Neural cell (in vitro differentiated cells): ENCODE results near the gene ME3. TPM values are rescaled to one million over a fixed set of nuclear protein-coding genes. Genes with fewer than 3 reads are reported as not detected.

Experiments used
- H2AFZ ChIP-seq: fragments of 200-600, 300-800 bp; sonication (generic), shearing (Covaris generic); 2 replicates; pipeline ENCODE4 v1.6.0; 2014; ENCODE audit warnings: low read depth, mild to moderate bottlenecking, antibody characterized with exemption, low read length, moderate library complexity
- H3F3A ChIP-seq: fragments of 200-600 bp; shearing (Covaris generic); 2 replicates; pipeline ENCODE4 v1.6.1; 2016; ENCODE audit warnings: mild to moderate bottlenecking, moderate library complexity, mixed read lengths, antibody characterized with exemption, low read length; ENCODE audit not compliant: insufficient read depth, poor library complexity, severe bottlenecking
- H3K27ac ChIP-seq: fragments of 200-600, 300-800 bp; sonication (generic), shearing (Covaris generic); 2 replicates; pipeline ENCODE4 v1.5.1; 2014; ENCODE audit warnings: mild to moderate bottlenecking, low read length, moderate library complexity
- H3K27me3 ChIP-seq: fragments of 300-800, 200-600 bp; sonication (generic), shearing (Covaris generic); 2 replicates; pipeline ENCODE4 v1.6.0; 2014; ENCODE audit warnings: mild to moderate bottlenecking, low read depth, low read length, moderate library complexity; ENCODE audit not compliant: insufficient read depth
- H3K36me3 ChIP-seq: fragments of 300-800, 200-600 bp; sonication (generic), shearing (Covaris generic); 2 replicates; pipeline ENCODE4 v1.5.1; 2014; ENCODE audit warnings: mild to moderate bottlenecking, antibody characterized with exemption, low read length, moderate library complexity; ENCODE audit not compliant: insufficient read depth
- H3K4me2 ChIP-seq: fragments of 300-800, 200-600 bp; sonication (generic), shearing (Covaris generic); 2 replicates; pipeline ENCODE4 v1.6.0; 2014; ENCODE audit warnings: mild to moderate bottlenecking, low read length
- H3K4me3 ChIP-seq: fragments of 300-800, 200-600 bp; sonication (generic), shearing (Covaris generic); 2 replicates; pipeline ENCODE4 v1.5.1; 2014; ENCODE audit warnings: mild to moderate bottlenecking, low read length, moderate library complexity
- H3K79me2 ChIP-seq: fragments of 200-600 bp; shearing (Covaris generic); replicated peaks from 2 replicates; pipeline ENCODE4 v1.6.0; 2014; ENCODE audit warnings: mild to moderate bottlenecking, low read length, moderate library complexity; ENCODE audit not compliant: insufficient read depth
- H3K9ac ChIP-seq: fragments of 300-800, 200-600 bp; sonication (generic), shearing (Covaris generic); 2 replicates; pipeline ENCODE4 v1.6.1; 2016; ENCODE audit warnings: mild to moderate bottlenecking, low read length, mixed read lengths
- H3K9me2 ChIP-seq: fragments of 200-600 bp; shearing (Covaris generic); 2 replicates; pipeline ENCODE4 v1.6.1; 2016; ENCODE audit warnings: mild to moderate bottlenecking, low read length, mixed read lengths; ENCODE audit not compliant: insufficient read depth
- H3K9me3 ChIP-seq: fragments of 200-600, 300-800 bp; sonication (generic), shearing (Covaris generic); 2 replicates; pipeline ENCODE4 v1.6.1; 2016; ENCODE audit warnings: mild to moderate bottlenecking, mixed run types, low read length, moderate library complexity, mixed read lengths
- H4K20me1 ChIP-seq: fragments of 200-600 bp; shearing (Covaris generic); 2 replicates; pipeline ENCODE4 v1.6.1; 2016; ENCODE audit warnings: mild to moderate bottlenecking, mixed run types; ENCODE audit not compliant: insufficient read depth
- CTCF ChIP-seq: fragments of 450-650 bp; IDR thresholded peaks from 2 replicates; pipeline ENCODE4 v1.5.1; 2014; ENCODE audit warnings: antibody characterized with exemption, mild to moderate bottlenecking, moderate library complexity; ENCODE audit not compliant: poor library complexity, severe bottlenecking
- EP300 ChIP-seq: fragments of 450-650 bp; conservative IDR thresholded peaks from 2 replicates; pipeline ENCODE4 v1.6.1; 2014; ENCODE audit warnings: antibody characterized with exemption, mild to moderate bottlenecking, moderate library complexity; ENCODE audit not compliant: poor library complexity, severe bottlenecking
- EZH2 ChIP-seq: fragments of 200-600, 300-800 bp; shearing (Covaris generic), sonication (generic); IDR thresholded peaks from 2 replicates; pipeline ENCODE4 v1.6.1; 2014; ENCODE audit warnings: antibody characterized with exemption, low read length, borderline replicate concordance, mild to moderate bottlenecking; ENCODE audit not compliant: insufficient read depth, poor library complexity, severe bottlenecking
- MXI1 ChIP-seq: fragments of 450-650 bp; conservative IDR thresholded peaks from 2 replicates; pipeline ENCODE4 v1.6.1; 2014; ENCODE audit warnings: antibody characterized with exemption, mild to moderate bottlenecking; ENCODE audit not compliant: poor library complexity, severe bottlenecking
- POLR2AphosphoS5 ChIP-seq: IDR thresholded peaks from 2 replicates; pipeline ENCODE4 v1.6.1; 2012
- RAD21 ChIP-seq: fragments of 450-650 bp; conservative IDR thresholded peaks from 2 replicates; pipeline ENCODE4 v1.6.1; 2014; ENCODE audit warnings: antibody characterized with exemption, mild to moderate bottlenecking, moderate library complexity
- SMC3 ChIP-seq: fragments of 450-650 bp; conservative IDR thresholded peaks from 2 replicates; pipeline ENCODE4 v1.6.1; 2014; ENCODE audit warnings: antibody characterized with exemption, mild to moderate bottlenecking, moderate library complexity; ENCODE audit not compliant: poor library complexity
- TAF1 ChIP-seq: IDR thresholded peaks from 2 replicates; pipeline ENCODE4 v1.6.1; 2012; ENCODE audit warnings: low read depth
- polyA plus RNA-seq: library from polyadenylated mRNA; depleted of rRNA; stranded (reverse); fragments of >200 nt; gene quantifications from 2 replicates; pipeline ENCODE4 v1.2.3, GENCODE V29; 2014
- TF ChIP-seq, protein P1 (sequence below): IDR thresholded peaks from 2 replicates; pipeline ENCODE4 v1.6.1; 2012; ENCODE audit warnings: borderline replicate concordance

ME3 gene
- polyA plus RNA-seq, 1 donor from 2014 or later: 2.1 TPM

- no peaks in the 10 kb centered on the region for H3K9me2 ChIP-seq
- H3K27ac ChIP-seq: no peak overlapping the region
- H3K9me3 ChIP-seq: no peaks in the 10 kb centered on the region
- H3K79me2 ChIP-seq: no peaks in the 10 kb centered on the region
- H3K4me3 ChIP-seq: no peak overlapping the region
- no peaks in the 10 kb centered on the region for H3K36me3 ChIP-seq
- H3F3A ChIP-seq: no peaks in the 10 kb centered on the region
- H3K9ac ChIP-seq: no peak overlapping the region
- no peaks in the 10 kb centered on the region for H4K20me1 ChIP-seq
- no peak overlapping the region for H3K4me2 ChIP-seq
- TF ChIP-seq EZH2 (no peak), EP300 (no peak), CTCF (no peak), MXI1 (no peak)
- no peaks in the 10 kb centered on the region for H3K27me3 ChIP-seq
- H2AFZ ChIP-seq: no peak overlapping the region
These were observed 23.6 kb upstream of the ME3 start for GRCh38 chr11:86696004-86696403.

- no peak overlapping the region for H3K4me2 ChIP-seq
- H3K79me2 ChIP-seq: no peaks in the 10 kb centered on the region
These were observed 23.0 kb upstream of the ME3 start for GRCh38 chr11:86695373-86695772.

DNA sequence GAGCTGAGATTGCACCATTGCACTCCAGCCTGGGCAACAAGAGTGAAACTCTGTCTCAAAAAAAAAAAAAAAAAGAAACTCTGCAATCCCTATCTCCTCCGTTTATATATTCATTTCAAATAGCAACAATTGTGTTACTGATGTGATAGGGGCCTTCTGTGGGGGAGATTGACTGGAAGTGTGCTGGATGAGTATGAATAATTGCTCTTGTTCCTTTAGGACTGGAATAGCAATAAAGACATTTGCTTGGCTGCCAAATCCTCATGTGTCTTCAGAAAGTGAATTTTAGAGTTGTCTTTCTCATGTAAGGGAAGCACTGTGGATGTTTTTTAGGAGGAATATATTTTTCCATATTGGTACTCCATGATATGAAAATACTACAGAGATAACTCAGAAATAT lies 21.1 kb upstream of the ME3 start:
- Histone ChIP-seq H3K79me2 (no peaks in the 10 kb centered on the region), H3K9ac (no peak overlapping the region), H2AFZ (no peak overlapping the region), H3F3A (no peaks in the 10 kb centered on the region), H3K4me3 (no peak overlapping the region), H3K4me2 (no peak overlapping the region), H3K36me3 (no peaks in the 10 kb centered on the region), H4K20me1 (no peaks in the 10 kb centered on the region), H3K27me3 (no peaks in the 10 kb centered on the region), H3K27ac (no peak overlapping the region), H3K9me3 (no peaks in the 10 kb centered on the region), H3K9me2 (no peaks in the 10 kb centered on the region)
- TF ChIP-seq RAD21: no peak
- TF ChIP-seq EP300: no peak
- no peak for TF ChIP-seq MXI1
- TF ChIP-seq, protein P1, sequence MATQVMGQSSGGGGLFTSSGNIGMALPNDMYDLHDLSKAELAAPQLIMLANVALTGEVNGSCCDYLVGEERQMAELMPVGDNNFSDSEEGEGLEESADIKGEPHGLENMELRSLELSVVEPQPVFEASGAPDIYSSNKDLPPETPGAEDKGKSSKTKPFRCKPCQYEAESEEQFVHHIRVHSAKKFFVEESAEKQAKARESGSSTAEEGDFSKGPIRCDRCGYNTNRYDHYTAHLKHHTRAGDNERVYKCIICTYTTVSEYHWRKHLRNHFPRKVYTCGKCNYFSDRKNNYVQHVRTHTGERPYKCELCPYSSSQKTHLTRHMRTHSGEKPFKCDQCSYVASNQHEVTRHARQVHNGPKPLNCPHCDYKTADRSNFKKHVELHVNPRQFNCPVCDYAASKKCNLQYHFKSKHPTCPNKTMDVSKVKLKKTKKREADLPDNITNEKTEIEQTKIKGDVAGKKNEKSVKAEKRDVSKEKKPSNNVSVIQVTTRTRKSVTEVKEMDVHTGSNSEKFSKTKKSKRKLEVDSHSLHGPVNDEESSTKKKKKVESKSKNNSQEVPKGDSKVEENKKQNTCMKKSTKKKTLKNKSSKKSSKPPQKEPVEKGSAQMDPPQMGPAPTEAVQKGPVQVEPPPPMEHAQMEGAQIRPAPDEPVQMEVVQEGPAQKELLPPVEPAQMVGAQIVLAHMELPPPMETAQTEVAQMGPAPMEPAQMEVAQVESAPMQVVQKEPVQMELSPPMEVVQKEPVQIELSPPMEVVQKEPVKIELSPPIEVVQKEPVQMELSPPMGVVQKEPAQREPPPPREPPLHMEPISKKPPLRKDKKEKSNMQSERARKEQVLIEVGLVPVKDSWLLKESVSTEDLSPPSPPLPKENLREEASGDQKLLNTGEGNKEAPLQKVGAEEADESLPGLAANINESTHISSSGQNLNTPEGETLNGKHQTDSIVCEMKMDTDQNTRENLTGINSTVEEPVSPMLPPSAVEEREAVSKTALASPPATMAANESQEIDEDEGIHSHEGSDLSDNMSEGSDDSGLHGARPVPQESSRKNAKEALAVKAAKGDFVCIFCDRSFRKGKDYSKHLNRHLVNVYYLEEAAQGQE: no peak
- no peak for TF ChIP-seq EZH2
- TF ChIP-seq CTCF: no peak
- TF ChIP-seq TAF1: no peak
- TF ChIP-seq POLR2AphosphoS5: no peak
- no peak for TF ChIP-seq SMC3

More at GRCh38 chr11:86695373-86695772, 23.0 kb upstream of the ME3 start:
- no peak overlapping the region for H3K9ac ChIP-seq
- H3K27me3 ChIP-seq: no peaks in the 10 kb centered on the region
- TF ChIP-seq RAD21 (no peak), SMC3 (no peak), EZH2 (no peak)
- H3K9me2 ChIP-seq: no peaks in the 10 kb centered on the region
- H3K27ac ChIP-seq: no peak overlapping the region
- H3F3A ChIP-seq: no peaks in the 10 kb centered on the region
- no peaks in the 10 kb centered on the region for H3K36me3 ChIP-seq
- H4K20me1 ChIP-seq: no peaks in the 10 kb centered on the region
- H3K9me3 ChIP-seq: no peaks in the 10 kb centered on the region
- no peak overlapping the region for H3K4me3 ChIP-seq
- H2AFZ ChIP-seq: no peak overlapping the region
